Vagina (tissue), 2 donors: ENCODE results near the gene VAV3.

ENCODE experiments used
- CTCF ChIP-seq, 3 experiments: fragments of 450-650 bp in 2 of 3; fragments of 200-600 bp in 1 of 3; sonication (generic) in 1 of 3; IDR thresholded peaks; one replicate each; pipeline ENCODE4 v1.5.1; 2017 to 2019; ENCODE audit warnings: antibody characterized with exemption in 3 of 3, mild to moderate bottlenecking in 2 of 3, moderate library complexity in 2 of 3
- POLR2A ChIP-seq, 2 donors: fragments of 450-650 bp; IDR thresholded peaks; one replicate each; pipeline ENCODE4 v1.6.1; 2017; ENCODE audit warnings: antibody characterized with exemption in 2 of 2, mild to moderate bottlenecking in 2 of 2, moderate library complexity in 2 of 2

- TF ChIP-seq POLR2A (IDR thresholded peaks at IDR 0.05) = no peak
- TF ChIP-seq CTCF (IDR thresholded peaks at IDR 0.05) = no peak
Measured at GRCh38 chr1:107804741-107805140, 160.2 kb downstream of the VAV3 start.
